GM23338 (cell line): ENCODE measurements around the gene MYLK. TPM values are rescaled to one million over a fixed set of nuclear protein-coding genes. Genes with fewer than 3 reads are reported as not detected.

Experiments
- ATAC-seq: fragments of 200-7000 bp; cut with Tn5 transposase; 3 replicates; pipeline ENCODE4 v1.9.1; 2020
- DNase-seq: peaks from one replicate; pipeline ENCODE4 v3.0.0-alpha.2; 2015; ENCODE audit warnings: low spot score
- H2AFZ ChIP-seq: fragments of 200-600 bp; sonication (generic); 2 replicates; pipeline ENCODE4 v1.8.0; 2016; ENCODE audit warnings: antibody characterized with exemption, mild to moderate bottlenecking, moderate library complexity
- H3F3A ChIP-seq: fragments of 200-600 bp; sonication (generic); replicated peaks from 2 replicates; pipeline ENCODE4 v1.8.0; 2017; ENCODE audit warnings: antibody characterized with exemption, mixed run types, low read depth
- H3K27ac ChIP-seq: fragments of 200-600 bp; sonication (generic); 2 replicates; pipeline ENCODE4 v1.6.1; 2016; ENCODE audit warnings: low read depth
- H3K27me3 ChIP-seq: fragments of 200-600 bp; sonication (generic); 2 replicates; pipeline ENCODE4 v1.8.0; 2016; ENCODE audit warnings: mild to moderate bottlenecking, mixed run types, moderate library complexity; ENCODE audit not compliant: insufficient read depth
- H3K36me3 ChIP-seq: fragments of 200-600 bp; sonication (generic); 2 replicates; pipeline ENCODE4 v1.8.0; 2016; ENCODE audit warnings: mild to moderate bottlenecking; ENCODE audit not compliant: insufficient read depth
- H3K4me1 ChIP-seq: fragments of 200-600 bp; sonication (generic); 2 replicates; pipeline ENCODE4 v1.8.0; 2016; ENCODE audit warnings: mild to moderate bottlenecking, moderate library complexity; ENCODE audit not compliant: insufficient read depth
- H3K4me2 ChIP-seq: fragments of 200-600 bp; sonication (generic); 2 replicates; pipeline ENCODE4 v1.7.1; 2017; ENCODE audit warnings: mixed run types
- H3K4me3 ChIP-seq: fragments of 200-600 bp; sonication (generic); 2 replicates; pipeline ENCODE4 v1.6.1; 2016; ENCODE audit warnings: mixed run types
- H3K79me2 ChIP-seq: fragments of 200-600 bp; sonication (generic); replicated peaks from 2 replicates; pipeline ENCODE4 v1.8.0; 2017; ENCODE audit warnings: mild to moderate bottlenecking; ENCODE audit not compliant: insufficient read depth
- H3K9me2 ChIP-seq: fragments of 200-600 bp; sonication (generic); 2 replicates; pipeline ENCODE4 v1.8.0; 2017; ENCODE audit not compliant: insufficient read depth
- H4K20me1 ChIP-seq: fragments of 200-600 bp; sonication (generic); replicated peaks from 2 replicates; pipeline ENCODE4 v1.8.0; 2017; ENCODE audit warnings: mild to moderate bottlenecking; ENCODE audit not compliant: insufficient read depth
- H3K27ac Mint-ChIP-seq: 2 replicates; pipeline ENCODE4 v1.8.0; 2020; ENCODE audit warnings: inconsistent platforms, mild to moderate bottlenecking, moderate library complexity, mixed read lengths
- H3K27me3 Mint-ChIP-seq: 3 replicates; pipeline ENCODE4 v1.8.0; 2022; ENCODE audit warnings: low read depth, mild to moderate bottlenecking, moderate library complexity, mixed read lengths, inconsistent platforms; ENCODE audit not compliant: insufficient read depth, poor library complexity
- H3K36me3 Mint-ChIP-seq: 3 replicates; pipeline ENCODE4 v1.8.0; 2021; ENCODE audit warnings: low read depth, mild to moderate bottlenecking, inconsistent platforms, moderate library complexity, mixed read lengths
- H3K4me1 Mint-ChIP-seq: 3 replicates; pipeline ENCODE4 v1.8.0; 2020; ENCODE audit warnings: mild to moderate bottlenecking, inconsistent platforms, mixed read lengths
- H3K4me3 Mint-ChIP-seq: 3 replicates; pipeline ENCODE4 v1.8.0; 2021; ENCODE audit warnings: moderate library complexity, mild to moderate bottlenecking, inconsistent platforms, mixed read lengths
- H3K9me3 Mint-ChIP-seq: 3 replicates; pipeline ENCODE4 v1.8.0; 2020; ENCODE audit warnings: moderate library complexity, mild to moderate bottlenecking, inconsistent platforms, mixed read lengths
- EZH2 ChIP-seq: fragments of 200-600 bp; sonication (generic); IDR thresholded peaks from one replicate; pipeline ENCODE4 v1.8.0; 2017; ENCODE audit warnings: antibody characterized with exemption, mild to moderate bottlenecking, low read depth; ENCODE audit not compliant: unreplicated experiment
- EZH2phosphoT487 ChIP-seq: fragments of 200-600 bp; sonication (generic); IDR thresholded peaks from one replicate; pipeline ENCODE4 v1.8.1; 2018; ENCODE audit warnings: antibody characterized with exemption; ENCODE audit not compliant: unreplicated experiment
- JUNB ChIP-seq: IDR thresholded peaks from one replicate; pipeline ENCODE4 v1.6.1; 2016; ENCODE audit warnings: antibody characterized with exemption; ENCODE audit not compliant: unreplicated experiment
- NANOG ChIP-seq: IDR thresholded peaks from 2 replicates; pipeline ENCODE4 v1.6.1; 2016; ENCODE audit warnings: antibody characterized with exemption, borderline replicate concordance
- POLR2AphosphoS5 ChIP-seq: IDR thresholded peaks from 2 replicates; pipeline ENCODE4 v1.6.1; 2016; ENCODE audit warnings: antibody characterized with exemption, low read depth
- ZNF114 ChIP-seq: fragments of 250-450 bp; sonication (Bioruptor Pico); IDR thresholded peaks from 2 replicates; pipeline ENCODE4 v1.5.0; 2020; ENCODE audit warnings: mild to moderate bottlenecking, moderate library complexity
- polyA plus RNA-seq: library from polyadenylated mRNA; unstranded; fragments of >200 nt; fragmentation: Nextera tagmentation; extraction: Ambion mirVana; gene quantifications from 2 replicates; pipeline ENCODE4 v1.2.1, GENCODE V29; 2016
- total RNA-seq: library from RNA; depleted of rRNA; stranded (reverse); fragments of >200 nt; shearing (Covaris generic); gene quantifications from 2 replicates; pipeline ENCODE4 v1.2.3, GENCODE V29; 2014
- TF ChIP-seq, protein P1 (sequence below), 2 experiments: fragments of 200-600 bp in 1 of 2; sonication (generic) in 1 of 2; conservative IDR thresholded peaks; 2 replicates each; pipeline versions ENCODE4 v1.5.1 to v1.6.1; 2016 to 2017; ENCODE audit warnings: antibody characterized with exemption in 2 of 2, low read depth in 2 of 2, mild to moderate bottlenecking in 2 of 2, moderate library complexity in 1 of 2
- TF ChIP-seq, protein P2 (sequence below): IDR thresholded peaks from 2 replicates; pipeline ENCODE4 v1.6.1; 2016; ENCODE audit warnings: antibody characterized with exemption
- TF ChIP-seq, protein P3 (sequence below): fragments of 250-450 bp; sonication (Bioruptor Pico); IDR thresholded peaks from 2 replicates; pipeline ENCODE4 v1.5.0; 2020; ENCODE audit warnings: mild to moderate bottlenecking, moderate library complexity

MYLK gene
- total and polyA plus RNA-seq, 2 experiments from 2014 or later, result 11.5 to 17.9 TPM

DNA sequence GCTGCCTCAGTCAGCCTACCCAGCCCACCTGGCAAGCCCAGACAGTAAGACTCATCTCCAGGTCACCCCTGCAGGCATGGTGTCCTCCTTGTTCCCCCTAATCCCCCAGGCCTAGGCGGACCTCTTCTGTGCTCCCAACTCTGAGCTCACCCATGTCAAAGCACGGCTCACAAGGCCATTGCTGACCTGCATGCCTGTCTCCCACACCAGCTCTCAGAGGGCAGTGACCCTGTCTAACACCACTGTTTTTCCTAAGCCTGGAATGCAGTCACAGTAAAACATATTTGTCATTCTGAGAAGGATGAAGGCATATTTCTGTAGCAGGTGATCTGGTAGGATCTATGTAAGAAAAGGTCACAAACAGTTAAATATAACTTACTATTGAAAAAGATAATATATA, 189.0 kb downstream of the MYLK start:
- no peak overlapping the region for H3K4me3 Mint-ChIP-seq
- H3K4me3 ChIP-seq, result no peak overlapping the region
- no peaks in the 10 kb centered on the region for H3K79me2 ChIP-seq
- peak; percentile 15 for ATAC-seq
- H3K27ac ChIP-seq, result no peak overlapping the region
- H3K9me3 Mint-ChIP-seq, result no peaks in the 10 kb centered on the region
- no peaks in the 10 kb centered on the region for H3K9me2 ChIP-seq
- no peaks in the 10 kb centered on the region for H4K20me1 ChIP-seq
- no peaks in the 10 kb centered on the region for H3K4me1 ChIP-seq
- peaks cover 35% of the 10 kb centered on the region for H3K4me1 Mint-ChIP-seq
- H3K27ac Mint-ChIP-seq, result no peak overlapping the region
- no peaks in the 10 kb centered on the region for H3K27me3 ChIP-seq
- no peaks in the 10 kb centered on the region; the same call in 2 of the 3 replicates for H3K36me3 Mint-ChIP-seq
- no peak for DNase-seq
- H3F3A ChIP-seq, result no peaks in the 10 kb centered on the region
- no peak for TF ChIP-seq NANOG
- TF ChIP-seq, protein P1, sequence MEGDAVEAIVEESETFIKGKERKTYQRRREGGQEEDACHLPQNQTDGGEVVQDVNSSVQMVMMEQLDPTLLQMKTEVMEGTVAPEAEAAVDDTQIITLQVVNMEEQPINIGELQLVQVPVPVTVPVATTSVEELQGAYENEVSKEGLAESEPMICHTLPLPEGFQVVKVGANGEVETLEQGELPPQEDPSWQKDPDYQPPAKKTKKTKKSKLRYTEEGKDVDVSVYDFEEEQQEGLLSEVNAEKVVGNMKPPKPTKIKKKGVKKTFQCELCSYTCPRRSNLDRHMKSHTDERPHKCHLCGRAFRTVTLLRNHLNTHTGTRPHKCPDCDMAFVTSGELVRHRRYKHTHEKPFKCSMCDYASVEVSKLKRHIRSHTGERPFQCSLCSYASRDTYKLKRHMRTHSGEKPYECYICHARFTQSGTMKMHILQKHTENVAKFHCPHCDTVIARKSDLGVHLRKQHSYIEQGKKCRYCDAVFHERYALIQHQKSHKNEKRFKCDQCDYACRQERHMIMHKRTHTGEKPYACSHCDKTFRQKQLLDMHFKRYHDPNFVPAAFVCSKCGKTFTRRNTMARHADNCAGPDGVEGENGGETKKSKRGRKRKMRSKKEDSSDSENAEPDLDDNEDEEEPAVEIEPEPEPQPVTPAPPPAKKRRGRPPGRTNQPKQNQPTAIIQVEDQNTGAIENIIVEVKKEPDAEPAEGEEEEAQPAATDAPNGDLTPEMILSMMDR (conservative IDR thresholded peaks at IDR 0.05; ENCODE audit: low read depth in 2 of 2), result no peak
- TF ChIP-seq EZH2, result no peak
- no peak for TF ChIP-seq JUNB
- no peak for TF ChIP-seq ZNF114 (CRISPR knock-in tag)
- TF ChIP-seq, protein P2, sequence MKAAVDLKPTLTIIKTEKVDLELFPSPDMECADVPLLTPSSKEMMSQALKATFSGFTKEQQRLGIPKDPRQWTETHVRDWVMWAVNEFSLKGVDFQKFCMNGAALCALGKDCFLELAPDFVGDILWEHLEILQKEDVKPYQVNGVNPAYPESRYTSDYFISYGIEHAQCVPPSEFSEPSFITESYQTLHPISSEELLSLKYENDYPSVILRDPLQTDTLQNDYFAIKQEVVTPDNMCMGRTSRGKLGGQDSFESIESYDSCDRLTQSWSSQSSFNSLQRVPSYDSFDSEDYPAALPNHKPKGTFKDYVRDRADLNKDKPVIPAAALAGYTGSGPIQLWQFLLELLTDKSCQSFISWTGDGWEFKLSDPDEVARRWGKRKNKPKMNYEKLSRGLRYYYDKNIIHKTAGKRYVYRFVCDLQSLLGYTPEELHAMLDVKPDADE, result no peak
- TF ChIP-seq EZH2phosphoT487, result no peak
- peaks cover 2% of the 10 kb centered on the region for H3K27me3 Mint-ChIP-seq
- no peak overlapping the region for H2AFZ ChIP-seq
- H3K4me2 ChIP-seq, result peak overlapping the region; percentile 32; the same call in 1 of the 2 replicates
- no peaks in the 10 kb centered on the region for H3K36me3 ChIP-seq

DNA sequence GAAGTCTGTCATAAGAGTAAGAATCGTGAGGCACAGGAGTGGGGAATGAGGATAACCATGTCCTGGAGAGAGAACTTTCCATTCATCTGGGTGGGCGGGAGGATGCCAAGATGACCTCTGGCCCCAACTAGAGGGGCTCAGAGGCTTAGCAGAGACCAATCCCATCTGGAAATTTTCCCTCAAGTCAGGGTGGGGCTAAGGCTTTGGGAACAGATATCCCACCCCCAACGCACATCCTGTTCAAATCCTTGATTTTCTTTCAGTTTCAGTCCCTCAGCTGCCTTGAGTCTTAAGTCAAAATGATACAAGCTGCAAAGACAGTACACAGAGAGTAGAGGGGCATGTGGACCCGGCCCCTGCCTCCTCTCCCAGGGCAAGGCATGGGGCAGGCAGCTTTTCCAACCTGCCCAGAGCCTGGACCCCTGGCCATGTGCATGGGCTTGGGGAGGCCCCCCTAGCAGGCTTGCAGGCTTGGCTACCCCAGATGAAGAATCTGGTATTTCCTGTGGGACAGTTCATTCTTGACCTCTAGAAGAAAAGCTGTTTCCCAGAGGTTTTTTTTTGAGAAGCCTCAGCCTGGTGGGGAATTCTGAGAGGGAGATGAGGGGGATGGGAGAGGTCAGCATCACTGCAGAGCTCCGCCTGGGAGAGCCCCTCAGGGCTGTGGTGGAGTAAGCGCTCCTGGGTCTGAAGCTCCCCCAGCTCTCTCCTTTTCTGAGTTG, 189.6 kb downstream of the MYLK start:
- no peaks in the 10 kb centered on the region for H3K36me3 ChIP-seq
- Mint-ChIP-seq H3K4me3 (no peak overlapping the region), H3K27ac (no peak overlapping the region), H3K4me1 (peaks cover 35% of the 10 kb centered on the region), H3K27me3 (peaks cover 3% of the 10 kb centered on the region), H3K9me3 (no peaks in the 10 kb centered on the region), H3K36me3 (no peaks in the 10 kb centered on the region; the same call in 2 of the 3 replicates)
- H3K4me2 ChIP-seq, result 0 out of 2 replicates have a peak overlapping the region, but pooled peaks have one; percentile 32
- H3K79me2 ChIP-seq, result no peaks in the 10 kb centered on the region
- H3K4me3 ChIP-seq, result no peak overlapping the region
- H3K9me2 ChIP-seq, result no peaks in the 10 kb centered on the region
- no peaks in the 10 kb centered on the region for H3K27me3 ChIP-seq
- ATAC-seq (peak; percentile 44), DNase-seq (peak; percentile 12)
- H3K4me1 ChIP-seq, result no peaks in the 10 kb centered on the region
- no peak overlapping the region for H2AFZ ChIP-seq
- H4K20me1 ChIP-seq, result no peaks in the 10 kb centered on the region
- H3F3A ChIP-seq, result no peaks in the 10 kb centered on the region
- H3K27ac ChIP-seq, result no peak overlapping the region
- TF ChIP-seq ZNF114 (CRISPR knock-in tag) (no peak), POLR2AphosphoS5 (no peak), JUNB (no peak)
- TF ChIP-seq, protein P1 (conservative IDR thresholded peaks at IDR 0.05; ENCODE audit: low read depth in 2 of 2), result no peak
- TF ChIP-seq, protein P3, sequence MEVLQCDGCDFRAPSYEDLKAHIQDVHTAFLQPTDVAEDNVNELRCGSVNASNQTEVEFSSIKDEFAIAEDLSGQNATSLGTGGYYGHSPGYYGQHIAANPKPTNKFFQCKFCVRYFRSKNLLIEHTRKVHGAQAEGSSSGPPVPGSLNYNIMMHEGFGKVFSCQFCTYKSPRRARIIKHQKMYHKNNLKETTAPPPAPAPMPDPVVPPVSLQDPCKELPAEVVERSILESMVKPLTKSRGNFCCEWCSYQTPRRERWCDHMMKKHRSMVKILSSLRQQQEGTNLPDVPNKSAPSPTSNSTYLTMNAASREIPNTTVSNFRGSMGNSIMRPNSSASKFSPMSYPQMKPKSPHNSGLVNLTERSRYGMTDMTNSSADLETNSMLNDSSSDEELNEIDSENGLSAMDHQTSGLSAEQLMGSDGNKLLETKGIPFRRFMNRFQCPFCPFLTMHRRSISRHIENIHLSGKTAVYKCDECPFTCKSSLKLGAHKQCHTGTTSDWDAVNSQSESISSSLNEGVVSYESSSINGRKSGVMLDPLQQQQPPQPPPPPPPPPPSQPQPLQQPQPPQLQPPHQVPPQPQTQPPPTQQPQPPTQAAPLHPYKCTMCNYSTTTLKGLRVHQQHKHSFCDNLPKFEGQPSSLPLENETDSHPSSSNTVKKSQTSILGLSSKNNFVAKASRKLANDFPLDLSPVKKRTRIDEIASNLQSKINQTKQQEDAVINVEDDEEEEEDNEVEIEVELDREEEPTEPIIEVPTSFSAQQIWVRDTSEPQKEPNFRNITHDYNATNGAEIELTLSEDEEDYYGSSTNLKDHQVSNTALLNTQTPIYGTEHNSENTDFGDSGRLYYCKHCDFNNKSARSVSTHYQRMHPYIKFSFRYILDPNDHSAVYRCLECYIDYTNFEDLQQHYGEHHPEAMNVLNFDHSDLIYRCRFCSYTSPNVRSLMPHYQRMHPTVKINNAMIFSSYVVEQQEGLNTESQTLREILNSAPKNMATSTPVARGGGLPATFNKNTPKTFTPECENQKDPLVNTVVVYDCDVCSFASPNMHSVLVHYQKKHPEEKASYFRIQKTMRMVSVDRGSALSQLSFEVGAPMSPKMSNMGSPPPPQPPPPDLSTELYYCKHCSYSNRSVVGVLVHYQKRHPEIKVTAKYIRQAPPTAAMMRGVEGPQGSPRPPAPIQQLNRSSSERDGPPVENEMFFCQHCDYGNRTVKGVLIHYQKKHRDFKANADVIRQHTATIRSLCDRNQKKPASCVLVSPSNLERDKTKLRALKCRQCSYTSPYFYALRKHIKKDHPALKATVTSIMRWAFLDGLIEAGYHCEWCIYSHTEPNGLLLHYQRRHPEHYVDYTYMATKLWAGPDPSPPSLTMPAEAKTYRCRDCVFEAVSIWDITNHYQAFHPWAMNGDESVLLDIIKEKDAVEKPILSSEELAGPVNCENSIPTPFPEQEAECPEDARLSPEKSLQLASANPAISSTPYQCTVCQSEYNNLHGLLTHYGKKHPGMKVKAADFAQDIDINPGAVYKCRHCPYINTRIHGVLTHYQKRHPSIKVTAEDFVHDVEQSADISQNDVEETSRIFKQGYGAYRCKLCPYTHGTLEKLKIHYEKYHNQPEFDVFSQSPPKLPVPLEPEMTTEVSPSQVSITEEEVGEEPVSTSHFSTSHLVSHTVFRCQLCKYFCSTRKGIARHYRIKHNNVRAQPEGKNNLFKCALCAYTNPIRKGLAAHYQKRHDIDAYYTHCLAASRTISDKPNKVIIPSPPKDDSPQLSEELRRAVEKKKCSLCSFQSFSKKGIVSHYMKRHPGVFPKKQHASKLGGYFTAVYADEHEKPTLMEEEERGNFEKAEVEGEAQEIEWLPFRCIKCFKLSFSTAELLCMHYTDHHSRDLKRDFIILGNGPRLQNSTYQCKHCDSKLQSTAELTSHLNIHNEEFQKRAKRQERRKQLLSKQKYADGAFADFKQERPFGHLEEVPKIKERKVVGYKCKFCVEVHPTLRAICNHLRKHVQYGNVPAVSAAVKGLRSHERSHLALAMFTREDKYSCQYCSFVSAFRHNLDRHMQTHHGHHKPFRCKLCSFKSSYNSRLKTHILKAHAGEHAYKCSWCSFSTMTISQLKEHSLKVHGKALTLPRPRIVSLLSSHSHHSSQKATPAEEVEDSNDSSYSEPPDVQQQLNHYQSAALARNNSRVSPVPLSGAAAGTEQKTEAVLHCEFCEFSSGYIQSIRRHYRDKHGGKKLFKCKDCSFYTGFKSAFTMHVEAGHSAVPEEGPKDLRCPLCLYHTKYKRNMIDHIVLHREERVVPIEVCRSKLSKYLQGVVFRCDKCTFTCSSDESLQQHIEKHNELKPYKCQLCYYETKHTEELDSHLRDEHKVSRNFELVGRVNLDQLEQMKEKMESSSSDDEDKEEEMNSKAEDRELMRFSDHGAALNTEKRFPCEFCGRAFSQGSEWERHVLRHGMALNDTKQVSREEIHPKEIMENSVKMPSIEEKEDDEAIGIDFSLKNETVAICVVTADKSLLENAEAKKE (CRISPR knock-in tag), result no peak
